ENCODE data around the gene ZNF205. TPM values are rescaled to one million over a fixed set of nuclear protein-coding genes. Genes with fewer than 3 reads are reported as not detected.

ZNF205 gene
- total and polyA plus RNA-seq, 9 of the 15 experiments (the other 6 are each of a cell fraction or from before 2014, with no cell fraction given), result 2.4 to 11.8 (median 5.1) TPM; not detected in 2

DNA sequence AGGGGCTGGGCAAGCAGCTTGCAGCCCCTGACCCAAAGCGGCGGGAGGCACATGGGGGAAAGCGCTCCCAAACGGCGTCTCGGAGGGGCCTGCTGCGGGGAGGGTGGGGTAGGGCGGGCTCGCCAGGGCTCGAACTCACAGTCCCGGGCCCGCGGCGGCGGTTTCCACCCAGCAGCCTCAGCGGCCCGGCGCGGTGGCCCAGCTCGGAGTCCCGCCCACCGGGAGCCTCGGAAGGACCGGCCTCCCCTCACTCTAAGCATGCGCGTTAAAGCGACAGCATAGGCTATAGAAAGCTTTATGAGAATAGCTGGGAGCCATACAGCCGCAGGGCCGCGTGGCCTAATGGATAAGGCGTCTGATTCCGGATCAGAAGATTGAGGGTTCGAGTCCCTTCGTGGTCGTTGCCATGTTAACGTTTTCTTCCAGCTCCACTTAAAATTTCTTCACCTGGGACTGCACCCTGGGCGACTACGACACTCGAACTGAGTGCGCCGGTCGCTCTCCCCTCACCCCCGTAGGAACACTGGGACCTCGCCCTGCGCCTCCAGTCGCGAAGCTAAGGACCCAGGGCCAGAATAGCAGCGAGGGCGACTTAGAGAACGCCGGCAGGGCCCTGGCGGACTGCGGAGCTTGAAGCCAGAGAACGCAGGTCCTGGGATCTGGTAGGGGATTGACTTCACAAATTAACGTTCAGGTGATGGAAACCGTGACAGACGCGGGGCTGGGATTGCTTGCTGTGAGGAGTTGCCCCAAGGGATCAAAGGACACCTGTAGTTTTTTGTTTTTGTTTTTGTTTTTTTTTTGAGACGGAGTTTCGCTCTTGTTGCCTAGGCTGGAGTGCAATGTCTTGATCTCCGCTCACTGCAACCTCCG is 38.2 kb downstream of the ZNF205 start (continued):
- TF ChIP-seq, protein P1, sequence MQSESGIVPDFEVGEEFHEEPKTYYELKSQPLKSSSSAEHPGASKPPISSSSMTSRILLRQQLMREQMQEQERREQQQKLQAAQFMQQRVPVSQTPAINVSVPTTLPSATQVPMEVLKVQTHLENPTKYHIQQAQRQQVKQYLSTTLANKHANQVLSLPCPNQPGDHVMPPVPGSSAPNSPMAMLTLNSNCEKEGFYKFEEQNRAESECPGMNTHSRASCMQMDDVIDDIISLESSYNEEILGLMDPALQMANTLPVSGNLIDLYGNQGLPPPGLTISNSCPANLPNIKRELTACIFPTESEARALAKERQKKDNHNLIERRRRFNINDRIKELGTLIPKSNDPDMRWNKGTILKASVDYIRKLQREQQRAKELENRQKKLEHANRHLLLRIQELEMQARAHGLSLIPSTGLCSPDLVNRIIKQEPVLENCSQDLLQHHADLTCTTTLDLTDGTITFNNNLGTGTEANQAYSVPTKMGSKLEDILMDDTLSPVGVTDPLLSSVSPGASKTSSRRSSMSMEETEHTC (IDR thresholded peaks at IDR 0.05), result no peak
- TF ChIP-seq, protein P2, sequence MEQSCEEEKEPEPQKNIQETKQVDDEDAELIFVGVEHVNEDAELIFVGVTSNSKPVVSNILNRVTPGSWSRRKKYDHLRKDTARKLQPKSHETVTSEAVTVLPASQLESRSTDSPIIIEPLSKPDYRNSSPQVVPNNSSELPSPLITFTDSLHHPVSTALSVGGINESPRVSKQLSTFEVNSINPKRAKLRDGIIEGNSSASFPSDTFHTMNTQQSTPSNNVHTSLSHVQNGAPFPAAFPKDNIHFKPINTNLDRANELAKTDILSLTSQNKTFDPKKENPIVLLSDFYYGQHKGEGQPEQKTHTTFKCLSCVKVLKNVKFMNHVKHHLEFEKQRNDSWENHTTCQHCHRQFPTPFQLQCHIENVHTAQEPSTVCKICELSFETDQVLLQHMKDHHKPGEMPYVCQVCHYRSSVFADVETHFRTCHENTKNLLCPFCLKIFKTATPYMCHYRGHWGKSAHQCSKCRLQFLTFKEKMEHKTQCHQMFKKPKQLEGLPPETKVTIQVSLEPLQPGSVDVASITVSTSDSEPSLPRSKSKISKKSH (CRISPR knock-in tag; IDR thresholded peaks at IDR 0.05), result no peak
- TF ChIP-seq LEF1 (IDR thresholded peaks at IDR 0.05) (0 out of 2 replicates have a peak, but pooled peaks have one; percentile 42), TRIM24 (IDR thresholded peaks at IDR 0.05) (peak in 1 of 2 experiments; percentile 59; a peak in 1 of 4 replicates), DLX4 (CRISPR knock-in tag; IDR thresholded peaks at IDR 0.05) (no peak), NR3C1 (CRISPR knock-in tag; IDR thresholded peaks at IDR 0.05) (no peak), ARHGAP35 (IDR thresholded peaks at IDR 0.05; ENCODE audit: partially characterized antibody) (no peak), SRSF3 (IDR thresholded peaks at IDR 0.05; ENCODE audit: insufficient read depth, low read length) (no peak), ZSCAN32 (CRISPR knock-in tag; IDR thresholded peaks at IDR 0.05) (no peak), IRF2 (CRISPR knock-in tag; IDR thresholded peaks at IDR 0.05) (no peak), STAT6 (CRISPR knock-in tag; IDR thresholded peaks at IDR 0.05) (no peak), ZC3H4 (CRISPR knock-in tag; IDR thresholded peaks at IDR 0.05; ENCODE audit: borderline replicate concordance) (no peak), ELK1 (CRISPR knock-in tag; IDR thresholded peaks at IDR 0.05) (no peak), ETS1 (conservative IDR thresholded peaks at IDR 0.05; ENCODE audit: control insufficient read depth, low read depth, low read length) (peak; percentile 95), MAFK (IDR thresholded peaks at IDR 0.05; ENCODE audit: low read length) (0 out of 2 replicates have a peak, but pooled peaks have one; percentile 20)
- TF ChIP-seq, protein P3, sequence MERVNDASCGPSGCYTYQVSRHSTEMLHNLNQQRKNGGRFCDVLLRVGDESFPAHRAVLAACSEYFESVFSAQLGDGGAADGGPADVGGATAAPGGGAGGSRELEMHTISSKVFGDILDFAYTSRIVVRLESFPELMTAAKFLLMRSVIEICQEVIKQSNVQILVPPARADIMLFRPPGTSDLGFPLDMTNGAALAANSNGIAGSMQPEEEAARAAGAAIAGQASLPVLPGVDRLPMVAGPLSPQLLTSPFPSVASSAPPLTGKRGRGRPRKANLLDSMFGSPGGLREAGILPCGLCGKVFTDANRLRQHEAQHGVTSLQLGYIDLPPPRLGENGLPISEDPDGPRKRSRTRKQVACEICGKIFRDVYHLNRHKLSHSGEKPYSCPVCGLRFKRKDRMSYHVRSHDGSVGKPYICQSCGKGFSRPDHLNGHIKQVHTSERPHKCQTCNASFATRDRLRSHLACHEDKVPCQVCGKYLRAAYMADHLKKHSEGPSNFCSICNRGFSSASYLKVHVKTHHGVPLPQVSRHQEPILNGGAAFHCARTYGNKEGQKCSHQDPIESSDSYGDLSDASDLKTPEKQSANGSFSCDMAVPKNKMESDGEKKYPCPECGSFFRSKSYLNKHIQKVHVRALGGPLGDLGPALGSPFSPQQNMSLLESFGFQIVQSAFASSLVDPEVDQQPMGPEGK (CRISPR knock-in tag; IDR thresholded peaks at IDR 0.05; ENCODE audit: borderline replicate concordance), result no peak
